ENCODE measurements around the gene SMYD3. TPM values are rescaled to one million over a fixed set of nuclear protein-coding genes. Genes with fewer than 3 reads are reported as not detected.

SMYD3 gene
- total and polyA plus RNA-seq, 2 donors, result 22.0 to 27.0 TPM

DNA sequence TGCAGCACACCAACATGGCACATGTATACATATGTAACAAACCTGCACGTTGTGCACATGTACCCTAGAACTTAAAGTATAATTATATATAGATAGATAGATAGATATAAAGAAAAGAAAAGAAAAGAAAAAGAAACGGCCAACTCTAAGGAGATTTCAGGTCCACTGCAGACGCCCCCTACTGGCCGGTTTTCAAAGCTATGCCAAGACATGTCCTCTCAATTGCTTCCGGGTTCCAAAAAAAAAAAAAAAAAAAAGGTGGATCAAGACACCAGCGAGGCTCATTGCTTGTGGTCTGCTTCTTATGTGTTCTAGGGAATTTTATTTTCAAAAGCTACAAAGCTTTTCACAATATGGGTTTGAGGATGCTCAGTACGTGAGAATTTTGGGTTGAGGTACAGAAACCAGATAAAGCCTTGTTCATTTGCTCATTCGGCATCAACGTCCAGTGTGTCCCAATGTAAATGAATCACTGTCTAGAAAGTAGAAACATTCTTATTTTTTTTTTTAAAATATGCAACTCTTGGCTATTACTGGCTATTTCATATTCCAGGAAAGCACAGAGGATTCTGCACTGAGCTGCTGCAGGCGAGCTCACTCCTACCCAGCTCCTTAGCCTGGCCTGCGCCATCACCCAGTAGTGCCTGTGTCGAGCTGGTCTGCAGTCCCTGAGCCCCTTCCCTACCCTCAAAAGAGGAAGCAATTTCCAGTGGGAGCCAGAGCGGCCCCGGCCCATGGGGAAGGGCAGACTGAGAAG, 709.3 kb downstream of the SMYD3 start:
- 92% methylated on average over 14 of the region's 14 CpGs for WGBS
- no peak for DNase-seq (ENCODE audit: low read depth in 6 of 9, low spot score in 9 of 9)
- no peaks in the 10 kb centered on the region for H3K9me3 ChIP-seq (ENCODE audit: control insufficient read depth in 2 of 2, insufficient read depth in 1 of 2, low read length in 1 of 2)
- no peaks in the 10 kb centered on the region for H3K4me1 ChIP-seq (ENCODE audit: control insufficient read depth in 2 of 2, insufficient read depth in 2 of 2, low read length in 2 of 2)
- H3K27me3 ChIP-seq (ENCODE audit: control insufficient read depth in 2 of 2, insufficient read depth in 1 of 2, low read length in 1 of 2), result no peaks in the 10 kb centered on the region
- H3K27ac ChIP-seq (ENCODE audit: low read depth in 1 of 2, low read length in 1 of 2), result no peak overlapping the region
- H3K36me3 ChIP-seq (ENCODE audit: control insufficient read depth in 2 of 2, insufficient read depth in 2 of 2, low read length in 1 of 2), result no peaks in the 10 kb centered on the region
- no peak overlapping the region for H3K4me3 ChIP-seq (ENCODE audit: low read length in 2 of 2)

DNA sequence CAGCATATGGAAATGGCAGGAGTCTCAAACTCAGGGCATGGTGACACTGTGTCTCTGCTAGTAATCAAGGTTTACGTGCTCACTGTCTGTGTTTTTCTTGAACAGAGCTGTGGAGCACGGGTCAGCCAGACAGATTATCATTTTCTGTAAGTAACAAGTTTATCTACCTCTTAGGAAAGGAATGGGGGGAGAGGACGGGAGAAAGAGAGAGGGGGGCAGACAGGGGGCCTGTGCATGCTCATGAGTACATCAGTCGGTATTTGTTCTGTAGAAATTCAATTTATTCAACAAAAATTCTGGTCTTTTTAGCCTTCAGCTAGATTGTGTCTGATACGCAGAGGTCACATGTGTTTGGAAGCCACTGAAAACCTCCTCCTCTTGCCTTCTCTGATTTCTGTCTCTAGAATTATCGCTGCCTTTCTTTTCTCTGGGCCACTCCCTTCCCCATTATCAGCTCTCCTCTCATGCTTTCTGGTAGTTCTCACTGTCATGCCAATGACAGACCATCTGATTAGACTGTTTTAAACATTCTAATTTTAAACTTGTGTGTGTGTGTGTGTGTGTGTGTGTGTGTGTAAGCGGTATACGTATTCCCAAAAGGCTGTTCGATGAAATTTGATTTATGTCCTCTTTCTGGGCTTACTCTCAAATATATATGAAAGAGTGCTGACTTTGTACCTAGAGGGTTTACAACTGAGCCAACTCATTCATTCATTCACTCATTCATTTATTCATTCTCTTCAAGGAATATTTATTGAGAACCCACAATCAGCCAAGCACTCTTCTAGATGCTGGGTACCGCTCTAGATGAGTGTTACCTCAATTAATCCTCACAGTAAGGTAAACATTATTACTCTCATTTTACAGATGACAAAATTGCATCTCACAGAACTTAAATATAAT, 715.4 kb downstream of the SMYD3 start:
- no peak for DNase-seq (ENCODE audit: low read depth in 6 of 9, low spot score in 9 of 9)
- Histone ChIP-seq H3K4me3 (ENCODE audit: low read length in 2 of 2) (no peak overlapping the region), H3K9me3 (ENCODE audit: control insufficient read depth in 2 of 2, insufficient read depth in 1 of 2, low read length in 1 of 2) (no peaks in the 10 kb centered on the region), H3K4me1 (ENCODE audit: control insufficient read depth in 2 of 2, insufficient read depth in 2 of 2, low read length in 2 of 2) (no peaks in the 10 kb centered on the region), H3K27ac (ENCODE audit: low read depth in 1 of 2, low read length in 1 of 2) (no peak overlapping the region), H3K36me3 (ENCODE audit: control insufficient read depth in 2 of 2, insufficient read depth in 2 of 2, low read length in 1 of 2) (no peaks in the 10 kb centered on the region), H3K27me3 (ENCODE audit: control insufficient read depth in 2 of 2, insufficient read depth in 1 of 2, low read length in 1 of 2) (no peaks in the 10 kb centered on the region)
- WGBS, result 95% methylated on average over 10 of the region's 10 CpGs

DNA sequence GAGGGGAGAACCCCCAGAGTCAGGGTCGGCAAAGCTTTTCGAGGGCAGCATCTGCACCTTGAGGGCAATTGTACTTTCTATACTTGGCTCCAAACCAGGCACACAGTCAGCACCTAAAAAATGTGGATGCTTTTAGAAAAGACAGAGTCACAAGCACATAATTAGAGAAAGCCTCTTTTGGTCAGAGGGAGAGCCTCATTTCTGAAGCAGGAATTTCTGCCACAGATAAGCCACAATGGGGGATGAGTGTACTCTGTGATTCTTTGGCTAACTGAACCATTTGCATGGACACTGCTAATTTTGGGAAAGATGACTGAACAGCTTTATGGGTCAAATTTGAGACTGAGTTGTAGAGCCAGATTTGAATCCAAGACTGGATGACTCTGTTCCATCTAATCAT, 716.6 kb downstream of the SMYD3 start:
- H3K36me3 ChIP-seq (ENCODE audit: control insufficient read depth in 2 of 2, insufficient read depth in 2 of 2, low read length in 1 of 2), result no peaks in the 10 kb centered on the region
- no peak overlapping the region for H3K4me3 ChIP-seq (ENCODE audit: low read length in 2 of 2)
- H3K4me1 ChIP-seq (ENCODE audit: control insufficient read depth in 2 of 2, insufficient read depth in 2 of 2, low read length in 2 of 2), result no peaks in the 10 kb centered on the region
- no peaks in the 10 kb centered on the region for H3K27me3 ChIP-seq (ENCODE audit: control insufficient read depth in 2 of 2, insufficient read depth in 1 of 2, low read length in 1 of 2)
- no peak for DNase-seq (ENCODE audit: low read depth in 6 of 9, low spot score in 9 of 9)
- WGBS, result over 99% methylated on average over 2 of the region's 2 CpGs
- no peak overlapping the region for H3K27ac ChIP-seq (ENCODE audit: low read depth in 1 of 2, low read length in 1 of 2)
- H3K9me3 ChIP-seq (ENCODE audit: control insufficient read depth in 2 of 2, insufficient read depth in 1 of 2, low read length in 1 of 2), result no peaks in the 10 kb centered on the region

DNA sequence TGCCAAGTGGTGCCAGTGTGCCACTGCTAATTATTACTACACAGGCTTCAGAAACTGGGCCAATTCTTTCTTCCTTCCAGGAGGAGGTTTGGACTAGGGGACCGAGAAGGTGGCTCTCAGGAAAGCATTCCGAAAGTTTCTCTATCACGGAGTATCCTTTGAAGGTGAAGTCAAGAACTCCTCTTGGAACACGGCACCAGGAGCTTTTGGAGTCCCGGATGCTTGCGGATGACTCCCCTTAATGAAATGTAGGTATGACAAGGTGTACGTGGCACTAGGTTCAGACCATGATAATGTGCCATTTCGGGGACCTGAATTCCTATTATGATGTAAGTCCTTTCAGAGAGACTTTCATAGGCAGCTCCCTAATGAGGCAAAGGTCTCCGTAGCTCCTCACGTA, 718.2 kb downstream of the SMYD3 start:
- Histone ChIP-seq H3K27ac (ENCODE audit: low read depth in 1 of 2, low read length in 1 of 2) (no peak overlapping the region), H3K36me3 (ENCODE audit: control insufficient read depth in 2 of 2, insufficient read depth in 2 of 2, low read length in 1 of 2) (no peaks in the 10 kb centered on the region), H3K4me1 (ENCODE audit: control insufficient read depth in 2 of 2, insufficient read depth in 2 of 2, low read length in 2 of 2) (no peaks in the 10 kb centered on the region), H3K27me3 (ENCODE audit: control insufficient read depth in 2 of 2, insufficient read depth in 1 of 2, low read length in 1 of 2) (no peaks in the 10 kb centered on the region), H3K9me3 (ENCODE audit: control insufficient read depth in 2 of 2, insufficient read depth in 1 of 2, low read length in 1 of 2) (no peaks in the 10 kb centered on the region), H3K4me3 (ENCODE audit: low read length in 2 of 2) (no peak overlapping the region)
- no peak for DNase-seq (ENCODE audit: low read depth in 6 of 9, low spot score in 9 of 9)
- WGBS, result 97% methylated on average over 10 of the region's 10 CpGs

DNA sequence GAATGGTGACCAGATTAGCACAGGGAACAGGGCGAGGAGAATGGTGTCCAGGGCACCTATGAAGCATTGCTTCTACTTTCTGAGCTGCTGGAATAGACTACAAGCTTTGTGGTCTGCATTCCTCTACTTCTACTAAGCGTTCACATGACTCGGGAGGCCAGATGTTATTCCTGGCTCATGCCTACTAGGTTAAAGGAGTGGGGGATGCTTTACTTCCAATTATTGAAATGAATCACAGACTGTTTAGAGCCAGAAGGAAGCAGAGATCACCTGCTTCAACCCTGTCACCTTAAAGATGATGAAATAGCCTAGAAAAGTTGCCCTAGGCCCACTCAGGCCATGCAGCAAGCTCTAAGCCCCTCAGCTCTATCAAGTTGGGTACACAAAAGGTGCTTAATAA, 718.8 kb downstream of the SMYD3 start:
- Histone ChIP-seq H3K9me3 (ENCODE audit: control insufficient read depth in 2 of 2, insufficient read depth in 1 of 2, low read length in 1 of 2) (no peaks in the 10 kb centered on the region), H3K27me3 (ENCODE audit: control insufficient read depth in 2 of 2, insufficient read depth in 1 of 2, low read length in 1 of 2) (no peaks in the 10 kb centered on the region), H3K36me3 (ENCODE audit: control insufficient read depth in 2 of 2, insufficient read depth in 2 of 2, low read length in 1 of 2) (no peaks in the 10 kb centered on the region), H3K4me1 (ENCODE audit: control insufficient read depth in 2 of 2, insufficient read depth in 2 of 2, low read length in 2 of 2) (no peaks in the 10 kb centered on the region), H3K27ac (ENCODE audit: low read depth in 1 of 2, low read length in 1 of 2) (no peak overlapping the region), H3K4me3 (ENCODE audit: low read length in 2 of 2) (no peak overlapping the region)
- WGBS, result 90% methylated on average over 3 of the region's 3 CpGs
- DNase-seq (ENCODE audit: low read depth in 6 of 9, low spot score in 9 of 9), result no peak

DNA sequence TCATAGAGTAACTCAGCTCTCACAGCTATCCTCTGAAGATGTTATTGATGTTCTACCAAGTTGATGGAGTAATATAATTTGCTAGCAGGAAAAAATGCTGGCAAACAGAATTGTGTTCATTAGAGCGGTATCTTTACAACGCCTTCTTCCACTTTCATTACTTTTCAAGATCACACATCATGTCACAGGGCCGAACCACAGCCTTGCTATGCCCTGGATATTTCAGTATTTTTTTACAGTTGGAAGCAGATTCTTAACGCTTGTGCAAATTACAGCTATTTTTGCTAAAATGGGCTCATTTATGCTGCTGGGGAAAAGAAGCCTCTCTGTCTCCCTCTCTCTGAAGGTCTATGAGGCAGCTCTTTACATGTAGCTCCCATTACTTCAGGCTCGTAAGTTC, 720.1 kb downstream of the SMYD3 start:
- H3K27me3 ChIP-seq (ENCODE audit: control insufficient read depth in 2 of 2, insufficient read depth in 1 of 2, low read length in 1 of 2), result no peaks in the 10 kb centered on the region
- H3K4me3 ChIP-seq (ENCODE audit: low read length in 2 of 2), result no peak overlapping the region
- 82% methylated on average over 5 of the region's 5 CpGs for WGBS
- H3K9me3 ChIP-seq (ENCODE audit: control insufficient read depth in 2 of 2, insufficient read depth in 1 of 2, low read length in 1 of 2), result no peaks in the 10 kb centered on the region
- H3K27ac ChIP-seq (ENCODE audit: low read depth in 1 of 2, low read length in 1 of 2), result no peak overlapping the region
- no peak for DNase-seq (ENCODE audit: low read depth in 6 of 9, low spot score in 9 of 9)
- H3K36me3 ChIP-seq (ENCODE audit: control insufficient read depth in 2 of 2, insufficient read depth in 2 of 2, low read length in 1 of 2), result no peaks in the 10 kb centered on the region
- H3K4me1 ChIP-seq (ENCODE audit: control insufficient read depth in 2 of 2, insufficient read depth in 2 of 2, low read length in 2 of 2), result no peaks in the 10 kb centered on the region

DNA sequence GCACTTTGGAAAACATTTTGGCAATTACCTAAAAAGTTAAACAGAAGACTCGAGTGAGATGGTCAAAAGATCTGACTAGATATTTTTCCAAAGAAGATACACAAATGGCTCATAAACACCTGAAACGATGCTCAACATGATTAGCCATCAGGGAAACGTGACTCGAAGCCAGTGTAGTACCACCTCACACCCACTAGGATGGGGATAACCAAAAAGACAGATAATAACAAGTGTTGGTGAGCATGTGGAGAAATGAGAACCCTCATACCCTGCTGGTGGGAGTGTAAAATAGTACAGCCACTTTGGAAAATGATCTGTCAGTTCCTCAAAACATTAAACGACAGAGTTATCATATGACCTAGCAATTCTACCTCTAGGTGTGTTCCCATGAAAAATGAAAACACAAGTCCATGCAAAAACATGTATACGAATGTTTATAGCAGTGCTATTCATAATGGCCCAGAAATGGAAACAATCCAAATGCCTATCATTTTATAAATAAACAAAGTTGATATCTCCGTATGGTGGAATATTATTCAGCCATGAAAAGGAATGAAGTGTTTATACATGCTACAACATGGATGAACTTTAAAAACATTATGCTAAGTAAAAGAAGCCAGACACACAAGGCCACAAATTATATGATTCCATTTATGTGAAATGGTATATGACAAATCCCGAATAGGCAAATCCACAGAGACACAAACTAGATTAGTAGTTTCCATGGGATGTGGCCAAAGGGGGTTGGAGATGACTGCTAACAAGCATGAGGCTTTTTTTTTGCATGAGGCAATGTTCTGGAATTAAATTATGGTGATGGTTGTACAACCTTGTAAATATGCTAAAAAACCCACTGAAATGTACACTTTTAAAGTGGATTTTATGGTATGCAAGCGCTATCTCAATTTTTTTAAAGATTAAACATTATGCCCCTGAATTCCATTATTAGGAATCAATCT, 727.0 kb downstream of the SMYD3 start:
- Histone ChIP-seq H3K9me3 (ENCODE audit: control insufficient read depth in 2 of 2, insufficient read depth in 1 of 2, low read length in 1 of 2) (no peaks in the 10 kb centered on the region), H3K36me3 (ENCODE audit: control insufficient read depth in 2 of 2, insufficient read depth in 2 of 2, low read length in 1 of 2) (no peaks in the 10 kb centered on the region), H3K4me3 (ENCODE audit: low read length in 2 of 2) (no peak overlapping the region), H3K27ac (ENCODE audit: low read depth in 1 of 2, low read length in 1 of 2) (no peak overlapping the region), H3K27me3 (ENCODE audit: control insufficient read depth in 2 of 2, insufficient read depth in 1 of 2, low read length in 1 of 2) (no peaks in the 10 kb centered on the region), H3K4me1 (ENCODE audit: control insufficient read depth in 2 of 2, insufficient read depth in 2 of 2, low read length in 2 of 2) (no peaks in the 10 kb centered on the region)
- WGBS, result 97% methylated on average over 9 of the region's 9 CpGs
- no peak for DNase-seq (ENCODE audit: low read depth in 6 of 9, low spot score in 9 of 9)

DNA sequence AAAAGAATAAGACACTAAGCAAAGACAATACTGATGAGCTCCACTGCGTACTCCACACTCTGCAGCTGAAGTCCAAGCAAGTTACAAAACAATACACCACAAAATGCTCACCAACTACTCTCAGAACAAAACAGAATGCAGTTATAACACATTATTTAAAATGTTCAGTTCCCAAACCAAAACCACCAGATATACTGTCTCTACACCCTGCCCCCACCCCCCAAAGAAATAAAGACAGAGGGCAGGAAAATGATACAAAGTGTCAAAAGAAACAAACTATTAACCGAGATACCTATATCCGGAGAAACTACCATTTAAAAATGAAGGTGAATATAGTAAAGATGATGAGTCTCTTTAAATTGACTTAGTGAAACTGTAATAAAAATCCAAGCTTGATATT, 729.3 kb downstream of the SMYD3 start:
- Histone ChIP-seq H3K4me3 (ENCODE audit: low read length in 2 of 2) (no peak overlapping the region), H3K4me1 (ENCODE audit: control insufficient read depth in 2 of 2, insufficient read depth in 2 of 2, low read length in 2 of 2) (no peaks in the 10 kb centered on the region), H3K9me3 (ENCODE audit: control insufficient read depth in 2 of 2, insufficient read depth in 1 of 2, low read length in 1 of 2) (no peaks in the 10 kb centered on the region), H3K27ac (ENCODE audit: low read depth in 1 of 2, low read length in 1 of 2) (no peak overlapping the region), H3K27me3 (ENCODE audit: control insufficient read depth in 2 of 2, insufficient read depth in 1 of 2, low read length in 1 of 2) (no peaks in the 10 kb centered on the region), H3K36me3 (ENCODE audit: control insufficient read depth in 2 of 2, insufficient read depth in 2 of 2, low read length in 1 of 2) (no peaks in the 10 kb centered on the region)
- WGBS, result 97% methylated on average over 3 of the region's 3 CpGs
- no peak for DNase-seq (ENCODE audit: low read depth in 6 of 9, low spot score in 9 of 9)

Data from thymus (tissue), 11 donors.